HG02571 (cell line): ENCODE results near the gene CPED1.

ENCODE experiments used
- ATAC-seq: cut with Tn5 transposase; IDR thresholded peaks from one replicate; pipeline ENCODE4 v1.9.1; 2021; ENCODE audit warnings: mild to moderate bottlenecking, moderate library complexity; ENCODE audit not compliant: unreplicated experiment

CPED1 gene

DNA sequence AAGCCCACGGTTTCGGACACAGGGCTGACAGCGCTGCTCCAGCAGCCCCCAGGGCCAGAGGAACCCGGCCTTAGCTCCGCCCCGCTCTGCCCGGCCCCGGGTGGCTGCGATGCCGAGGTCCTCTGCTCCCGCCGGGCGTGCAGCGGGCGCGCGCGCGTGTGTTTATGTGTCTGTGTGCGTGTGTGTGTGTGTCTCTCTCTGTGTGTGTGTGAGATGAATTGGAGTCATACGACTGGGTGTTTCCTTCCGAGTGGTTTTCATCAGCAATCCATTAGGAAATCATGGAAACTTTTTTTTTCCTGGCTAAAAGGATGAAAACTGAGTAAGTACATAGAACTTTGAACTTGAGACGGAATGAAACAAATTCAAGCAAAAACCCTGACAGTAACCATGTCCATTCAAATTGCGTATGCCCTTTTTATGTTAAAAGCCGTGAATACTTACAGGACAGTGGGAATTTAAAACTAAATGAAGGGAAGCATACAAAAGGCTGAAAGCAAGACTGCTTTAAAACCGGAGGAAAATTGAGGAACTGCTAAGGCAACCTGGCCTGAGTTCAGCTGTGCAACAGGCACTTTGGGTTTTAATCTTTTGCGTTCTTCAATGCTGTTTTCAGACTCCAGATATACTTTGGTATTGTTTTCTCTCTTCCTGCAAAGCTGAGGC, at the start of gene CPED1:
TSS of gene CPED1 (plus strand) at position 121 of the 666 bp plus-strand sequence. CDS start 911 bp downstream, outside the sequence.
- peak; percentile 61 for ATAC-seq

DNA sequence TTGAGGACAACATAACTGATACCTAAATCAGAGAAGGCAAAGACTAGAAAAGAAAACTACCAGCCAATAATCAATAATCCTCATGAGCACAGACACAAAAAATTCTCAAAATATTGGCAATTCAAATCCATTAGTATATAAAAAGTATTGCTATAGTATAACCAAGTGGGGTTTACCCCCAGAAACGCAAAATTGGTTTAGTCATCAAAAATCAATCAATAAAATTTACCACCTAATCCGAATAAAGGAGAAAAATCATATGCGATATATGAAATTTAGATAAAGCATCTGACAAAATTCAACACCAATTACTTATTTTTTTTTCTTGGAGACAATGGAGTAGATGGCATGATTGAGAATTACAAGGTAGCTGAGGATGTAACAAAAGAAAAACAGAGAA, 49.2 kb upstream of the CPED1 start:
- ATAC-seq, result no peak

DNA sequence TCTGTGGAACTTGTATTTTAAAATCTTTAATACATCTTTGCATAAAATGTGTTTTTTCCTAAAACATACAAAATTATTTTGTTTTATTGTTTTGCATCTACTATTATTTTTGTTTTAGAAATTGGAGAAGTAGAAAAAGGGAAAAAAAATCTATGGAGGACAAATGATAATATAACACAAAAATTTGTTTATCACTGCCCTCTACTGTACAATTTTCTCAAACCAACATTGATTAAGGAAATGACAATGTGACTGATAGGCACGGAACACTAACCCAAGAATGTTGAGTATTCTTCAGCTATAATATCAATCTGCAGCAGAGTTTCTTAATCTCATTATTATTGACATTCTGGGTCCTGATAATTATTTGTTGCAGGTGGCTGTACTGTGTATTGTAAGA, 47.4 kb upstream of the CPED1 start:
- no peak for ATAC-seq

DNA sequence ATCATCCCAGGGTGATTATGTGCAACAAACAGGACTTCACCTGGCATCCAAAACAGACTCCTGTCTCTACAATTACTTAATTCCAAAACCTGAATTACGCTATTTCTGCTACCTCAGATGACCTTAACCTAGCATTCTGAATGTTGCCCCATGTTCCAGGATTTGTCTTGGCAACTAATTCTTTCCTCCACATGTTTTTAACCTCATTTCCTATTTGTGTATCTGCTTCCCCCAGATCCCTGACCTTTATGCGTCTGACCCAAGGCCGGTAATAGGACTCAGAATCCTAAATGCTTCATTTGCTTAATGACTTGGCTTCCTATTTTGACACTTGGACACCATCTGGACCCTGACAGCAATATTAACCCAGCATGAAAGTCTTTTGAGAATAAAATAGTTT, 46.7 kb upstream of the CPED1 start:
- no peak for ATAC-seq

DNA sequence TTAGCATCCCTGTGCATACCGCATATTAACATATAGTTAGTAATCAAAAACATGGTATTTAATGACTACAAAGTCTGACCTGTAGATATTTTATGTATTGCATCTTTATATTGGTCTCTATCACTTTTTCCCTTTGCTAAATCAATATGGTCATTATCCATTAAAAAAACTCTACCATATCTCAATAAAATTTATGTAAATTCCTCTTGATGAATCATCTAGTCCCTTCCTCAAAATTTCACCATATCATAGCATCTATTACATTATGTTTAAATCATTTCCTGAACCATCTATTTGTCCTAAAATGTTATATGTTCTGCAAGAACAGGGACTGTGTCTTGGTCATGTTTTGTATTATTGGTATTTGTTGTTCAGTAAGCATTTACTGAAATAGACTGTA, 45.6 kb upstream of the CPED1 start:
- ATAC-seq, result no peak

DNA sequence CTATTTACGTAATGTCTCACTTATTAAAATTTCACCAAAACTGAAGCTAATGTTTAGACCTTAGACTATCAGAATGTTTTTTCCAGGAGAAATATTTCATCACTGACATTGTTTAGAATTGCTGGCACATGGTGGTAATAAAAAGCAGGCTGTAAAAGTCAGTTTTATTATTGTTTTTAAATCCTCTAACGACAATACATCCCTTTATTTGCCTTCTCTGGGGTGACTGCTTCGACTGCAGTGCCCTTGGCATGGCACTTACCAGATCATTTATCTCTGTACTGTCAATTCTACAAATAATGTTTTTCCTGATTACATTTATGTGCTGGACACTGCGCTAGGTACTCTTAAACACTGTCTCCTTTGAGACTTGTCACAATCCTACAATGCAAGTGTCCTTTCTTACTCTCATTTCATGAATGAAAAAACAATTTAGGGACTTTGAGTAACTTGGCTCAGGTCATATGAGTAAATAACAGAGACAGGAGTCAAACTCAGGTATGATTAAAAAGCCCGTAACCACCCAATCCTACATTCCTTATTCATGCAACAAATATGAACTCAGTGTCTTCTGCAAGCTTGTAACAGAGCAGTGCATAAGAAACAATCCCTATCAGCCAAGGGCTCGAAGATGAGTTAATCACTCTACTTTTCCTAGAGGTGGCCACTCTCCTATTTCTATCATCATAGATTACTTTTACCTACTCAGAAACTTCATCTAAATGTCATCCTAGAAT, 43.5 kb upstream of the CPED1 start:
- no peak for ATAC-seq

DNA sequence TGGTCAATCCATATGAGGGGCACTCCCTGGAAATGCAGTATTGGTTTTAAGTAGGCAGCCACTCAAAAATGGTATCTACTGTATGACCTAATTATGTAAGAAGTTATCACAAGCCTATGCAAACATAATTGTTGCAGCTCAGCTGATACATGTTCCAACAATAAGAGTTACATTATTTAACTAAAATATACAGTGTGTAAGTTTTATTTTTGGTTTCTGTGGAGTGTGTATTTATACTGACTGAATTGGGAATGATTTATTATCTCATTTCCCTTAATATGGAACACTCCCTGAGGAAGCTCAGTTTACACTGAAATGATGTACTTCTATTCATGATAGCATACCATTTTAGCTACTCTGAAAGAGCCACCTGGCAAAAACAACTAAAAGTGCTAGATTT, 40.5 kb upstream of the CPED1 start:
- ATAC-seq, result no peak

DNA sequence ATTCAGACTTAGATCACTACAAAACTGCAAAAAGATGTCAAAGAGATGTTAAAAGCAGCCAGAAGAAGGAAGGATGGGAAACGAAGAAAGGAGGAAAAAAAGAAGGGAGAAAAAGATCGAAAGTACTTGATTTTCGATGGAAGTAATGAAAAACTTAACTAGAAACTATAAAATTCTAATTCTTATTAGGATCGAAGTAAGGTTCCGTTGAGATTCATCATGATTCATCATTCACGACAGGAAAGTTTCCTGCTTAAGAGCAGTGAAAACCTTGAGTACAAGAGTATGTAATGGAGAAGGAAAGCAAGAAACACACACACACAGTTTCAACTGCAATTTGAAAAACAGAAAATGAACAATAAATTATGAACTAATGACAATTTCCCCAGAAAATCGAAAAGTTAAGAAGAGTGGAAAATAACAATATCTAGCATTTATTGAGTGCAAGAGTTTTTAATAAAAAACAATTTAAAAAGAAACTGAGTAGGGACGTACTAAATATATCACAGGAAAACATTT, 39.1 kb upstream of the CPED1 start:
- no peak for ATAC-seq

DNA sequence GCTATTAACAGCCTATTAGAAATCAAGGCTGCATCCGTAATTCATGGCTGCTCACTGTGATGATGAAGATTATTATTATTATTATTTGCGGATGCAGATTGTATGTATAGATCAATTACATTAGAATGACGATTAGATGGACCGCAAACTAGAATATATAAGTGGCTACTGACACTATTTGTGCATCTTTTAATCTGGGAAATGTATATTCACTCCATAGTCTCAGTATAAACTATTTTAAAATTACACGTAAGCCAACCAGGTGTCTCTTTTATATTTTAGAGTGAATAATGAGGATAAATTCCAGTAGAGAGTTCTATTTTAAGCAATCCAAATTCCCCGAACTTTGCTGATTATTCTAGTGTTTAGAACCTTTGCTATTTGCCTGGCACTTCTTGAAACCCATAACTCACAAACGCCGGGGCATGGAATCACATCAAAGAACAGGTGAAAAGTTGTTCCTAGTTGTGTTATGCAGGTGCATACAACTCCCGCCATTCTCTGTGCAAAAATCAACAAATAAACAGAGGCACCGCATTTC, 38.4 kb upstream of the CPED1 start:
- ATAC-seq, result no peak

DNA sequence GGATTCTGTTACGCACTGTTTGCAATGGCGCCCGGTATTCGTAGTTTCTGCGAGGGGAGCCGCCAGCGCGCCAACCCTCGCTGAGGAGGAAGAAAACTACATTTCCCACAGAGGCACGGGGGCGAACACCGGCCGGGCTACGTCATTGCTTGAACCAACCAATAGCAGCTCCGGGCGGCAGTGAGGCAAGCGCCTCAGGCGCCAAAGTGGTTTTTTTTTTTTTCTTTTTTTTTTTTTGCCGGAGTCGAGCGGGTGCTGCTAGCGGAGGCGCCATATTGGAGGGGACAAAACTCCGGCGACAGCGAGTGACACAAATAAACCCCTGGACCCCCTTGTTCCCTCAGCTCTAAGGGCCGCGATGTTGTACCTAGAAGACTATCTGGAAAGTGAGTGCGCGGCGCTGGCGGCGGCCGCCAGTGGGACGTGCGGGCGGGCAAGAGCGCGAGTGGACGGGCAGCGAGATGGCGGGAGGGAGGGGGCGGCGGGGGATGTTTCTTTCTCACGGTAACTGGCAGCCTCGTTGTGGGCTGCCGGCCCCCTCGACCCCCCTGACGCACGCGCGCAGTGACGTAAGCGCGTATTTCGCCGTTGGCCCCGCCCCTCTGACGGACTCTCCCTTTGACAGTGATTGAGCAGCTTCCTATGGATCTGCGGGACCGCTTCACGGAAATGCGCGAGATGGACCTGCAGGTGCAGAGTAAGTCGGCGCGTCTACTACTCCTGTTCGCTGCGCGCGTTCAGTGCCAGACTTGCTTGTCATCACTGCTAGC, 37.8 kb upstream of the CPED1 start, which contains the start of gene ING3:
TSS of gene ING3 (plus strand) at position 239 of the 770 bp plus-strand sequence. CDS start at position 359, 120 bp downstream.
- ATAC-seq, result peak; percentile 97

DNA sequence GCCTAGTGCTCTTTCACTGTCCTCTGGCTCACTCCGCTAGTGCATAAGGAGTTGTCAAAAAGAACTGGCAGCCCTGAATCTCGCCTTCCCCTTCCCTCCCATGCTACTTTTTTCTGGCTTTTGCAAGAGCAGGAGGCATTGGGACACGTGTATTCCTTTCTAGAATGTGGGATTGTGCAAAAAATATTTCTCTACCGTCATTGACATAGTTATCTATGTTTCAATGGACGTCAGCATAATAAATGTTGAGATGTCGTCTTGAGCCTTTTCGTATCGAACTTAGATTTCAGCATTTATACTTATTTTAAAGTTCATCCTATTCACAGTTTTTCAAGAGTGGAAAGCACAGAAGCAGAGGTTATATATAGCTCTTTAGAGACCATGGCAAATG, 37.2 kb upstream of the CPED1 start:
- ATAC-seq, result no peak

DNA sequence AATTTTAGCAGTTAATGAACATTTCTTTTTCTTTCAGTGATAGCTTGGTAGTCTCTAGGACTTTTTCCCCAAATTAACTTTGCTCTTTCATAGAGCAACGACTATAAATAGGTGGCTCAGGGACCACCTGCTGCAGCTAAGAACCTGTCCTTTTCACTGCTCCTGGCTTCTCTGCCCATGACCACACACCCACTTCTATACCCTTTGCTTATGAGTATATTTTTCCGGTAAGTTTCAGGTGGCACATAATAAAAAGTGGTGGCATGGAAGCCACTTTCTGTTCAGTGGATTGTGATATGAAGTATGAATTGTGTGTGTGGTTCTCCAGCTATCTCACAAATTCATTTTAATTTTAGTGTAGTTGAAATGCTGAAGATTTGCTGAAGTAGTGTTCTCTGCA, 36.7 kb upstream of the CPED1 start:
- ATAC-seq, result no peak

DNA sequence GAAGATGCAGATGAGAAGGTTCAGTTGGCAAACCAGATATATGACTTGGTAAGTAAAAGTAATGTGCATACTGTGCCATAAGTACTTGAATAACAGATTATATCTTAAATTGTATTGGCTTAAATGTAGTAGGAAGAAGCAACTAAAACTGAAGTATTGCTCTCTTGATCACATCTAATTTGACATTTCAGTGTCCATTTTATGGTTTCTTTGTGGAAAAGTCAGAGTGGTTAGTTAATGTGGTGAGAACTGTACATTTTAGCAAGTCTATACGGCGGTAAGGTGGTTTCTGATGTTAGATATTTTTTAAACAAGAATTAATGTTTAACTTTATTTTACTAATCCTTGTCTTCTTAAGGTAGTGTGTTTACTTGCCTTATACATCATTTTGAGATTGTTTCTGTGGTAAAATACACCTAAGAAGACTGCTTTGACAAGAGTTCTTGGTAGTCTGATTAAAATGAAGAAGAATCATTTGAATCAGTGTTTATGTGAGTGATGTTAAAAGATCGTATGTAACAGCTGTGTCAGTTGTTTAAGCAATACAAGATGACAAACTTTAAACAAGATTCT, 32.8 kb upstream of the CPED1 start:
- no peak for ATAC-seq

DNA sequence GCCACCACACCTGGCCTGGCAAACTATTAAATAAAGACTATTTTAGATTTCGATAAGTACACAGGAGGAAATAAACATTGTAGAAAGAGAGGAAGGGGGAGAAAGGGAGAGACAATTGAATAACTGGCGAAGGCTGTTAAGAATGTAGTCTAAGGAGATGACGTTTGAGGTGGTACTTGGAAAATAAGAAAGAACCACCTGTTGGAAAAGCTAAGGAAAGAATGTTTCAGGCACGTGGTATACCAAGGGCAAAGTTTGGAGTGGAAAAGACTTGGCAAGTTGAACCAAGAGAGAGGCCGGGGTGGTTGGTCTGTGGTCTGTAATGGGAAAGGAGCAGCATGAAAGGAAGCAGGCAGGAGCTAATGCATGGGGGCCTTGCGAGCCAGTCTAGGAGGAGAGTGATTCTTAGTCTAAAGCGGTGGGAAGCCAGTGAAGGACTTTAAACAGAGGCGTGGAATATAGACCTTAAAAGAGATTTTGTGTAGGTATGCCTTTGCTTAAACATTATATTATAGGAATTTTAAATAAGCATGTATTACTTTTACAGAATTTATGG, 28.5 kb upstream of the CPED1 start:
- ATAC-seq, result no peak

DNA sequence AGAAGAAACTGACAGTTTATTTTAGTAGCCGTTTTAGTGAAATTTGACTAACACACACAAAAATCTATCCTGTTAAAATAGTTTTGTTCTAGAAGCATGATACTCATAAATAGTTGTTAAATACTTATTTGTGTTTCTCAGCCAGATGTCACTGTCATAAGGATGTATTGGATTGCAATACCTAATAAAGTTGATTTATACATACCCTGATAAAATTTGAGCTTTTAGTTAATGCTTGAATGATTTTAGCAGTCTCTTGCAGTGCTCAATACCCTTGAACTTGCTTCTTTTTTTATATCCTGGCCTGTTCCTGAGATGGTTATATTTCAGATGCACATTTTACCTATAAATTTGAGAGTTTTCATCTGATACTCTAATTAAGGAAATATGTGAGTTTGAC, 27.8 kb upstream of the CPED1 start:
- ATAC-seq, result no peak

DNA sequence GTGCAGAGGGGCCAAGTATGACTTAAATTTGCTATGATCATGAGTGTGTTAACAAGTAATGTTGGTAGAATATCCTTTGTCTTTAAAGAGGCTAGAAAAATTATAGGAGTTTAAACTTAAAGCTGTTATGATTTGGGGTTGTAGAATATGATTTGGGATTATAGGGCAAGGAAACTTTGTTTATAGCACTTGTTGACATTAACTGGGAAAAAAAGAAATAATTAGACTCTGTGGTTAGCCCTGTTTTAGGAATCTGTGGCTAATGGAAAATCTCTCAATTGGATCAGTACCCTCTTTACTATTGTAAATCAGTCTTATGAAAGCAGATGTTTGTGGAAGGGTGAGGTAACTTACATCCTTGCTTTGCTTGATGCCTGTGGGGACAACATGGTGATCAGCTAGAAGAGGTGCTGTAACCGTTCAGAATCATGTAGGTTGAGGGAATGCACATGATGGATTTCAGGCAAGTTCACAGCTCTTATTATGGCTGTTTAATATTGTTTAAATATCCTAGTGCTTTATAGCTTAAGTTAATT, 26.8 kb upstream of the CPED1 start:
- ATAC-seq, result no peak

DNA sequence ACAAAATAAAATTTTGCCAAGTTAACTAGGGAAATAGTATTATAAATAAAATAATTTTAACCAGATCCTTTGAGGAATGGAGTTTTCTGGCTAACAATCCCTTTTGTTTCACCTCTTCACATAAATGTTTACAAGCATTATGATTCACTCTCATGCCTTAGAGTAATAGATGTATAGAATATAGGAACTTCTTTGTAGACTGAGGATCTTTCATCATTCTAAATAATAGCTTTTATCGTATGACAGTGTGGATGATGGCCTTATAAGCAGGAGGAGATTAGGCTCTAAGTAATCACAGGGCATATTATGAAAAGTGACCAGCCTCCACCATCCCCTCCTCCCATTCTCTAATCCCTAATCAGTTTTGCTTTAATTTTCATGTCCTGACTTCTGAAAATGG, 24.4 kb upstream of the CPED1 start:
- no peak for ATAC-seq

DNA sequence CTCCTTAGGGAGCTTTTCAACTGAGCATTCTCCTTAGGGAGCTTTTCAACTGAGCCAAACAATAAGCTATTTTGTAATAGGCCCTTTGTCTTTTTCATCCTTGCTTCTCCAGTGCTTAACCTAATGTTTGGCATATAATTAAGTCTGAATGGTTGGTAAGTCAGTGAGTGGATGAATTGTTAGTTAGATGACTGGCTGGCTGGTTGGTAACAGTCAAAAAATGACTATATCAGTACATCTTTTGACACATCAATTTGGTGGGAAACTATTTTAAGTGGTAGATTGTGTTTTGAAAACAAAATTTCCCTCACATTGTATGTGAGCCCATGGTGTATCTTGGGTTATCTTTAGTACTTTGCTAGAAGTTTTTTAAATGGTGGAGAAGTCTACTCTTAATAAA, 21.6 kb upstream of the CPED1 start:
- no peak for ATAC-seq

DNA sequence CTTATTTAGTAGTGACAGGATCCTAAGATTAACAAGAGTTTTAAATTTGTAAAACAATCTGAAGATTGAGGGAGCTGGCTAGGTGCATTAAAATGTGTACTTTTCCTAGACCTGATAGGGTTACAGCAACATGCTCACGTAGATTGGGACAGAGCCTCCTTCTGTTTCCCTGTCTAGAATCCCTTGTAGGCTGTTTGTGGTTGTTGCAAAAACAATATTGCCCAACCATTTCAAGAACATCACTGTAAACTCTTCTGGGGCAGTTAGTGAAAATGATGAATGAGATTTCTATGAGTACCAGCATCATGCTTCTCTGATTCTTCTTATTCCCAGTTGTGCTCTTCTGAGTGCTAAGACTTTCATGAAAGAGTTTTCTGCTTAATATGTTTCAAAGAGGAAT, 14.7 kb upstream of the CPED1 start:
- ATAC-seq, result no peak

DNA sequence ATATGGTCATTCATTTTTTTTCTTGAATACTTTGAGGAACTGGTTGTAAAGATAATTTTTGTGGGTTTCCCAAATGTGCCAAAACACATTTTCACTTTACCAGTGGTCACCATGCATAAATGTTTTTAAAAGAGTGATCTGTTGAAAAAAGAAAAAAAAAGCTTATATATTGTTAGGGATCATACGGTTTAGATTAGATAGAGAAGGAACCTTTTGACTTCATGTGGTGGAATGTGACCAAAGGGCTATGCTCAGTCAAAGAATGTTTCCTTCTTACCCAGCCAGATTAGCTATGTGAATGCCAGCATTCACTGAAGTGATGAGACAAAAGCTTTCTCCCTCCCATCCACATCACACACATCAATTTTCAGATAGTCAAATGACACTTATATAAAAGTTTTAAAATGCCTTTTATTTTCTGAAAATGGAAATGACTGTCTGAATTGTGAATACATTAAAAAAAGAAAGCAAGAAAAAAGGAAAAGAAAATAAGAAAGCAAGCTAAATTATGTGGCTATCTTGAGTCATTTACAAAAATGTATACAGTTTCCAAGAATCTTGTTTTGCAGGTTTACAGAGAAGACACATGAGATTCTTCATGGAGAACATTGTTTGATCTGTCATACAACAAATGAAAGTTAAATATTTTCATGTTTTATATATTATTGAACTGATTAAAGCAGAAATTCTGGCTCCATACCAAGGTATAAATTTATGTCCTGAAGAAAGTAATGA, 8.6 kb upstream of the CPED1 start:
- ATAC-seq, result no peak
